Esophagus mucosa (tissue), 1 donor: ENCODE data around the gene RXFP1. TPM values are rescaled to one million over a fixed set of nuclear protein-coding genes. Genes with fewer than 3 reads are reported as not detected.
"Not testable (repeated sequence)": the region's sequence is repeated elsewhere in the genome, so short reads cannot be mapped to it uniquely, and the experiment has no call there.

Experiments
- ATAC-seq: fragments of 200-7000 bp; cut with Tn5 transposase; one replicate; pipeline ENCODE4 v1.9.1; 2020
- total RNA-seq: library from RNA; stranded (reverse); gene quantifications from one replicate; pipeline ENCODE4 v1.2.4, GENCODE V29; 2023
- donor health status: DM: yes; HTN: yes; CAD: no.

The RXFP1 gene
- total RNA-seq, 1 donor from 2014 or later = 0.12 TPM

DNA sequence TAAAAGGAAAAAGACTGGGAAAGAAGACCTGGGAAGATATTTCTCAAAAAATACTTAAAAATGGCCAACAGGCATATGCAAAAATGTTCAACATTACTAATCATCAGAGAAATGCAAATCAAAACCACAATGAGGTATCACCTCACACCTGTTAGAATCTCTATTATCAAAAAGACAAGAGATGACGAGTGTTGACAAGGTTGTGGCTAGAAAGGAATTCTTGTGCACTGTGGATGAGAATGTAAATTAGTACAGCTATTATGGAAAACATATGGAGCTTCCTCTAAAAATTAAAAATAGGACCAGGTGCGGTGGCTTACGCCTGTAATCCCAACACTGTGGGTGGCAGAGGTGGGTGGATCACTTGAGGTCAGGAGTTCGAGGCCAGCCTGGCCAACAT, 100.0 kb downstream of the RXFP1 start:
- ATAC-seq = no peak

DNA sequence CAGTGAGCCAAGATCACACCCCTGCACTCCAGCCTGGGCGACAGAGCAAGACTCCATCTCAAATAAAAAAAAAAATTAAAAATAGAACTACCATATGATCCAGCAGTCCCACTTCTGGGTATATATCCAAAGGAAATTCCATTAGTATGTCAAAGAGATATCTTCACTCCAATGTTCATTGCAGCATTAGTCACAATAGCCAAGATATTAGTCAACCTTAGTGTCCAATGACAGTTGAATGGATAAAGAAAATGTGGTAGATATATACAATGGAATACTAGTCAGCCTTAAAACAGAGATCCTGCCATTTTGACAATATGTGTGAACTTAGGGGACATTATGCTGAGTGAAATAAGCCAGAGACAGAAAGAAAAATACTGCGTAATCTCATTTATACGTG, 100.6 kb downstream of the RXFP1 start:
- ATAC-seq = no peak

DNA sequence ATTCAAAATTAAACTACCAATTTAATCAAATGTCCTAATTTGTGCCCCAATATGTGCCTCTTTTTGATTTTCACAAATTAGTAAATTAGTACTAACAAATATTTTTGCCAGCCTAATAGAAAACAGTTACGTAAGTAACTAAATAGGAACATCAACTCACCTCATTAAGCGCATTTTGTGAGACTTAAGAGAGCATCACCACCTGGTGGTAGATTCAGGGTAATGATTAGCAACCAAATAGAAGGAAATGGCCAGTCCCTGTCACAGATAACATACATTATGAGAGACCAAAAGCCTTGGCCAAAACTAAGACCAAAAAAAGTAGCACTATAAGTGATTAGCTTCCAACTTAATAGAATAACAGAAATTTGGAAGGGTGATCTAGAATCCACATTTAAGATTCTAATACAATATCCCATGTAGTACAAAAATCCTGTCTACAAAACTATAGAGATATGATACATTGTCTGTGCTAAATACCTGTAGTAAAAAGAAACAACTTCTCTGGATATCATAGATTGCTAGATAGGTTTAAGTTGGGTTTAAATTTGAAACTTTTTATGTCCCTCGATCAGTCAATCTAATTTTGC, 103.3 kb downstream of the RXFP1 start:
- ATAC-seq = peak; percentile 48

DNA sequence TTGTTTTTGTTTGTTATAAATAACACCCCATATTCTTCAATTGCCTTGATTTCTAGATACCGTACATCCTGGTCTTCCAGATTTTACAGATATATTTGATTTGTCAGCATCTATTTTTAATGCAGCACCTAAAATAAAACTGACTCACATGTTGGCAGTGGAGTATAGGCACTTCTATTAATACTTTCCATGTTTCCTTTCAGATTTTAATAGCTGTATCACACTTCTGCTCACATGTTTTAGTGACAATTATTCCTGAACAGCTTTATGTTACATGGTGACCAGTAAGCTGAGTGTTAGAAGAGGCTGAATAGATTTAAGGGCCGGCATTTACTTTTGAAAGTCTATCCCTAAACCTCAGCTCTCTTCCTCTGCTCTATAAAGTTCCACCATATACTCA, 103.9 kb downstream of the RXFP1 start:
- ATAC-seq = no peak

DNA sequence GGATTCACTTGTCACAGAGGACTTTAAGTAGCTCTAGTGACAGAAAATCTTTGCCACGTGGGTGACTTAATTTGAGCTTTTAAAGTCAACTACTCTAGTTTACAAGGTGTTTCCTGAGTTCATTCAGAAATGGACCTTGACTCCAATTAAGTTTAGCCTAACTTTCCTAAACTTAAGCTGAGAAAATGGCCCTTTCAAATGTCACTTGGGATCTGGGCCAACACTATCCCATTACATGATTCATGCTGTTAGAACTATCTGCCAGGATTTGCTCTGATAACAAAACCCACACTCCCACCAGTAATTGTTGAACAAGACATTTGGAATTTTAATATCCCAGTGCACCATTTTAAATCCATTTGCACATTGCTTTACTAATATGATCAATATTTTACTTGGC, 109.2 kb downstream of the RXFP1 start:
- ATAC-seq = no peak

DNA sequence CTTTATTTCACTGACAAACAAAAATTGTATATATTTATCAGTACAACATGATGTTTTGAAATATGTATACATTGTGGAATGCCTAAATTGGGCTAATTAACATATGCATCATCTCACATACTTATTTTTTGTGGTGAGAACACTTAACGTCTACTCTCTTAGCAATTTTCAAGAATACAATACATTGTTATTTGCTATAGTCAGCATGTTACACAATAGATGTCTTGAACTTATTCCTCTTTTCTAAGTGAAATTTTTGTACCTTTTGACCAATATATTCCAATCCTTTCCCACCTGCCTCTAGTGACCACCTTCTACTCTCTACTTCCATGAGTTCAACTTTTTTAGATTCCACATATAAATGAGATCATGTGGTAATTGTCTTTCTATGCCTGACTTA, 114.9 kb downstream of the RXFP1 start:
- no peak for ATAC-seq

DNA sequence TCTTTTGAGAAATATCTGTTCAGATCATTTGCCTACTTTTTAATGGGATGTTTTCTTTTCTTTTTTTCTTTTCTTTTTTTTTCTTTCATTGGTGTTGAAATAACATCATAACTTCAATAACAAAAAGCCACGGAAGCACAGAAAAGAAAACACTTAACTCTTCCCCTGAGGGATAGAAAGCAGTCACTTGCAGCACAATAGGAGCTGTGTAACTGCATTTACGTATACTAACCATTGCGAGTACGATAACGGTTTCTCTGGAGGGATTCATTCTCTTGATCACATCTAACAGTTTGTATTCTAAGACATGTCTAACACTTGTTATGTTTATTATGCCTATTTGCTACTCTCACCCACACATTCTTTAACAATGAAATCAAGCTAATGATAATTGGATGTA, 122.7 kb downstream of the RXFP1 start:
- no peak for ATAC-seq

DNA sequence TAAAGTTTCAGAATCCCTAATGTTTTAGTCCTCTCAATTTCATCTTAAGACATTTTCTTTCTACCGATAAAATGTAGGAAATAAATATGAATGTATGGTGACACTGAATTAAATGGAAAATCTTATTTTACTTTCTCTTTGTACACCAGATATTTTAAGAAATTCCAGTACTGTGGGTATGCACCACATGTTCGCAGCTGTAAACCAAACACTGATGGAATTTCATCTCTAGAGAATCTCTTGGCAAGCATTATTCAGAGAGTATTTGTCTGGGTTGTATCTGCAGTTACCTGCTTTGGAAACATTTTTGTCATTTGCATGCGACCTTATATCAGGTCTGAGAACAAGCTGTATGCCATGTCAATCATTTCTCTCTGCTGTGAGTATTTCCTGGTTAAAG, 123.1 kb downstream of the RXFP1 start:
- ATAC-seq = no peak

DNA sequence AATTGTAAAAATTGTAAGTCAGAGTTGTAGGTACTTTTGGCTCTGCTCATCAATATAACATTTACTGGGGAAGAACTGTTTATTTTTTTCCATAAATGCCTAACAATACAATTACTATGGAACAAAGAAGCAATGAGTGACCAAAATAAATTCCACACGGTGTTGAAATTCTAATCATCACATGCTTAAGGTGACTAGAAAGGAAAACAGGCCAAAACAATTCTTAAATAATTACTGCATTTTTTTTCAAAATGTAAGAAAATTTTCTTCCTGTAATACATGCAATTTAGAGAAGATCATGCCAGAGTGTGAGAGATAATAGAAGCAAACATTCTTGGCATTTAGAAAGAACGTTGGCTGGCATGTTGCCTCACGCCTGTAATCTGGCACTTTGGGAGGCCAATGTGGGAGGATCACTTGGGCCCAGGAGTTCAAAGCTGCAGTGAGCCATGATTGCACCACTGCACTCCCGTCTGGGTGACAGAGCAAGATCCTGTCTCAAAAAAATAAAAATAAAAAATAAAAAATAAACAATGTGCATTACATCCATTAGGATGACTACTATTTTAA, 127.5 kb downstream of the RXFP1 start:
- ATAC-seq = no peak

DNA sequence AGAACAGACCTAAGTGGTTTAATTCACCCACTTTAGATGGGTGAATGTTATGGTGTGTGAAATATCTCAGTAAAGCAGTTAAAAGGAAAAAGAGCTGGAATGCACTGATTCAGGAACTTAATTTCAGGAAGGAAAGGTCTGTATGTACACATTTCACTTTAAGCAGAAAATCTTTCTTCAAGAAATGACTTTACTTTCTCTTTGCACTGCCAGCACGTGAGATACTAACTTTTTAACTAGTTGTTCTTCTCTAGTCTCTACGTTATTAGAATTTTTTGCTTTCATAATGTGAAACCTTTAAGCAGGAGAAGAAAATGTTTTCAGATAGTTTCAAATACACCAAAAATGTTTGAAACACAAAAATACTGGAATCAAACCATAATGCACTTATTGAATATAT, 131.2 kb downstream of the RXFP1 start:
- ATAC-seq = no peak

DNA sequence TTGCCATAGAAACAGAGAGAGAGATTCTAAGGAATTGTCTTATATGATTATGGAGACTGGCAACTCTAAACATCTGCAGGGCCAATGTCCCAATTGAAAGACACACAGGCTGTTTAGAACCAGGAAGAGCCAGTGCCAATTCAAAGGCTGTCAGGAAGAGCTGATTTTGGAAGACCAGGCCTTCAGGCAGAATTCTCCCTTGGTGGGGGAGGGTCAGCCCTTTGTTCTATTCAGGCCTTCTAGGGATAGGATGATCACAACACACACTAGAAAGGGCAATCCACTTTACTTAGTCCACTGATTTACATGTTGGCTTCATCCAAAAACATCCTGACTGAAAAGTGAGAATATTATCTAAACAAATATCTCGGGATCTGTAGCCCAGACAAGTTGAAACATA, 134.8 kb downstream of the RXFP1 start:
- no peak for ATAC-seq

DNA sequence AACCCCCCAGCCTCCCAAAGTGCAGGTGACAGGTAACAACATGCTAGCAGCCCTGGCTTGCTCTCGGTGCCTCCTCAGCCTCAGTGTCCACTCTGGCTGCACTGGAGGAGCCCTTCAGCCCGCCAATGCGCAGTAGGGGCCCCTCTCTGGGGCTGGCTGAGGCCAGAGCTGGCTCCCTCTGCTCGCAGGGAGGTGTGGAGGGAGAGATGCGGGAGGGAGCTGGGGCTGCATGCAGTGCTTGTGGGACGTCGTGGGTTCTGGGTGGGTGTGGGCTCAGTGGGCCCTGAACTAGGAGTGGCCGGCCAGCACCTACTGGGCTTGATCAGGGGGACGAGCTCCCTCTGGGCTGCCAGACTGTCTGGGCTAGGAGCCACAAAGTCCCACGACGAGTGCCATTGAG, 135.6 kb downstream of the RXFP1 start:
- ATAC-seq = no peak

DNA sequence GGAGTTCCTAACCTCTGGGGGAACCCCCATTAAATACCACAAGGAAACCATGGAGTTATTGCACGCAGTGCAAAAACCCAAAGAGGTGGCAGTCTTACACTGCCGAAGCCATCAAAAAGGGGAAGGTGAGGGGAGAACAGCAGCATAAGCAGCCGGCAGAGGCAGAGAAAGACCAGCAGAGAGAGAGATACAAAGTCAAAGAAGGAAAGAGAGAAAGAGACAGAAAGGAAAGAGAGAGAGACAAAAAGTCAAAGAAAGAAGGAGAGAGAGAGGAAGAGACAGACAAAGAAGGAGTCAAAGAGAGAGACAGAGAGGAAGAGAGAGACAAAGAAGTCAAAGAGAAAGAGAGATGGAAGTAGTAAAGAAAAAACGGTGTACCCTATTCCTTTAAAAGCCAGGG, 141.6 kb downstream of the RXFP1 start:
- not testable (repeated sequence) for ATAC-seq

DNA sequence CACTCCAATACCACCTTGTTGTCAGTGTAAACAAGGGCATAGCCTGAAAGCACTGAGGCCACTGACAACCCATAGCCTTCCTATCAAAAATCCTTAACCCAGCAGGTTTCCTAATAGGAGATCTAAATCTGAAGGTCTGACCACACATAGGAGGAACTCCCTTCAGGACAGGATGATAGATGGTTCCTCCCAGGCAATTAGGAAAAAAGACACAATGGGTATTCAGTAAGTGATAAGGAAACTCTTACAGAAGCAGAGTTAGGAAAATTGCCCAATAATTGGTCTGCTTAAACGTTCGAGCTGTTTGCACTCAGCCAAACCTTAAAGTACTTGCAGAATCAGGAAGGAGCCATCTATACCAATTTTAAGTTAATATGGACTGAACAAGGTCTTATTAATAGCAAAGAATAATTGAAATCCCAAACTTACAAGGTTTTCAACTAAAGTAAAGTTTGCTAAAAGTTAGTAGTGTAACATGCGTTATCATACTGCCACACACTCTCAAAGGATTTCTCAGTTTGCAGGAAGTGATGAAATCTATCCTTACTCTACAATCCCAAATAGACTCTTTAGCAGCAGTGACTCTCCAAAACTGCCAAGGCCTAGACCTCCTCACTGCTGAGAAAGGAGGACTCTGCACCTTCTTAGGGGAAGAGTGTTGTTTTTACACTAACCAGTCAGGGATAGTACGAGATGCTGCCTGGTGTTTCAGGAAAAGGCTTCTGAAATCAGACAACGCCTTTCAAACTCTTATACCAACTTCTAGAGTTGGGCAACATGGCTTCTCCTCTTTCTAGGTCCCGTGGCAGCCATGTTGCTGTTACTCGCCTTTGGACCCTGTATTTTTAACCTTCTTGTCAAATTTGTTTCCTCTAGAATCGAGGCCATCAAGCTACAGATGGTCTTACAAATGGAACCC, 142.3 kb downstream of the RXFP1 start:
- not testable (repeated sequence) for ATAC-seq

DNA sequence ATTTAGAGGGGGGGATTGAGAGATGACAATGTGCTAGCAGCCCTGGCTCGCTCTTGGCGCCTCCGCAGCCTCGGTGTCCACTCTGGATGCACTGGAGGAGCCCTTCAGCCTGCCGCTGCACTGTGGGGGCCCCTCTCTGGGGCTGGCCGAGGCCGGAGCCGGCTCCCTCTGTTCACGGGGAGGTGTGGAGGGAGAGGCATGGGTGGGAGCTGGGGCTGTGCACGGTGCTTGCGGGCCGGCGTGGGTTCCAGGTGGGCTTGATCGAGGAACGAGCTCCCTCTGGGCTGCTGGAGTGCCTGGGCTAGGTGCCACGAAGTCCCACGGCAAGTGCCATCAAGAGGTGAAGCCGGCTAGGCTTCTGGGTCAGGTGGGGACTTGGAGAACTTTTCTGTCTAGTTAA, 143.1 kb downstream of the RXFP1 start:
- ATAC-seq = no peak

DNA sequence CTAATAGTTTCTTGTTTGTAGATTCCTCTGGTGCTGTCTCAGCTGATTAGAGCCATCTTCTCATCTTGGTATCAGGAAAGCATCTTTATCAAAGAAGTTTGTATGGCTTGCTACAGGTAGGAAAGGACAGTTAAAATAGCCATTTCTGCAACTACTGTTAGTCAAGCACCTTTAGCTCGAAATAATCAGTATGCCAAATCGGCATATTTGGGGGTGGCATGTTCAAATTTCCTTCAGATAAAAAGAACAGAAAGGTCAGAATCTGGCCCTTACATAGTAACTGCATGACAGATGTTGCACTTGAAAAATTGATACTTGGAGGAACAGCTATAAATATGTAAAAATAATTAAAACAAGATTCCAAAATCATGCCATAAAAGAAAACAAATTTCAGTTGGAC, 145.2 kb downstream of the RXFP1 start:
- no peak for ATAC-seq

DNA sequence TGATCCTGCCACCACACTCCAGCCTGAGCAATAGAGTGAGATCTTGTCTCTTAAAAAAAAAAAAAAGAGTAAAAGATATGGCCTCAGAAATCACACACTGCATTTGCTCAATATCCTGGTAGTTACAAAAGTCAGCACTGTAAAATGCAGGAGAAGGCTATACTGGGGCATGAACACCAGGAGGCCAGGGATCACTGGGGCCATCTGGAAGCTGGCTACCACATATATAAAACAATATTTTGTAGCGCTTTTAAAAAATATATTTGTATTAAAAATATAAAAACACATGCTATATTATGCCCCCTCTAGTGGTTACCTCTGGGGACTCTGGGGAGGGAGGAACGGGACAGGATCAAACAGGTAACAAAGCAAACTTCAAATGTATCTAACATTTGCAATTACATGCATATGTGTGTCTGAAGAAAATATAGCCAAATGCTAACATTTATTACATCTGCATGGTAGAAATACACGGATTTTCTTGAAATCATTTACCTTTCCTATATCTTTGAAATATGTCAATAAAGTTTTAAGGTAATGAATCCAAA, 146.0 kb downstream of the RXFP1 start:
- no peak for ATAC-seq

DNA sequence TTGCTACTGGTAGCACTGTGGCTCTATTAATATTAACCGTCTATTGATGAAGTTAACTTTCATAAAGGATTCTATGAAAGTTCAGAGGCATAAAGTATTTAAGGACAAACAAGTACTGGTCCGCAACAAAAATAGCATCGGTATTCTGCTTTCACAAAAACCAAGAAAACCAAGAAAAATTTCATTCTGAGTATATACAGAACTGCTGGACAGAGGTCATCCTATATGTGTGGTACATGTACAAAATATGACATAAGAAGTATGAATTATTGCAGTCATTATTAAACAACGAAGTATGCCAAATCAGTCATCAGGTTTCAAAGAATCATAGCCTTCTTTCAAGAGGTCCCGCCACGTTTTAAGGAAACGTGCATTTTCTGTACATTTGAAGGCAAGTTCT, 147.6 kb downstream of the RXFP1 start:
- no peak for ATAC-seq

DNA sequence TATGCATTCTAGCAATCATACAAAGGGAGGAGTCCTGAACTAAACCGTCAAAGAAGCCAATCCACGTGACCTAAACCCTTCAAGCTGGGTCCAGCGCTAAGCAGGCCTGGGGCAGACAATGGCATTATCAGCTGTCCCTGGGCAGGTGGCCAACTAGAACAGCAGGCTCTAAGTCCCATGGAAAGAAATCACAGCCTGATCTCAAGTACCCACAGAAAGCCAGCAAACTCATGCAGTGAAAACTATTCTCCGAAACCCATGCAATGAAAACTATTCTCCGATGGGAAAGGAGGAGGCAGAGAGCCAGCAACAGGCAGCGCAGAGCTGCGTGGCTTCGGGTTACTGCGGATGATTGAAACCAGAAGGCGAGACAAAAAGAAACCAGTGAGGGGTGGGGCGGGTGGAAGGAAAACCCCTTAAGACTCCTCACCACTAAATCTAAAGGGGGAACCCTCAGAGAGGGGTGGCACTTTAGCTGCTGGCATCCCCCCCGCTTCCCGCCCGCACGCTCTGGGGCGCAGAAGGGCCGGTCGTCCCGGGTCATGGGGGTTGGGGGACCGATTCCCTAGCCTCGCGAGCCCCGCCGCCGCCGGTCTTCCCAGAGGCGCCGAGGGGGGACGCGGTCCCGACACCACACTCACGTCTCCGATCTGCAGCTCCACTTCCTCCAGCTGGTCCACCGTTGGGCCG, 149.4 kb downstream of the RXFP1 start:
- ATAC-seq = peak; percentile 2

DNA sequence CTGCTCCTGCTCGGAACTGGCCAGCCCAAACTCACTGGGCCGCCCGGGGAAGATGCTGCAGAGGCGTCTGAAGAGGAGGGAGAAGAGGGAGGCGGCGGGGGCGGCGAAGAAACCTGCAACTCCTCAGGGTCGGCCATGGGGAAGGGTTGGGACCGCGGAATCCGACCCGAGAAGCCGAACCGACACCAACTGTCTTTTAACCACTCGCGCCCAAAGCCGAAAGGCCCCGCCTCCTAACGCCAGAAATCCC, 149.9 kb downstream of the RXFP1 start, which contains the start of gene C4orf46:
TSS of gene C4orf46 (minus strand) at position 223 of the 250 bp plus-strand sequence. CDS start at position 137, 86 bp downstream.
- no peak for ATAC-seq

DNA sequence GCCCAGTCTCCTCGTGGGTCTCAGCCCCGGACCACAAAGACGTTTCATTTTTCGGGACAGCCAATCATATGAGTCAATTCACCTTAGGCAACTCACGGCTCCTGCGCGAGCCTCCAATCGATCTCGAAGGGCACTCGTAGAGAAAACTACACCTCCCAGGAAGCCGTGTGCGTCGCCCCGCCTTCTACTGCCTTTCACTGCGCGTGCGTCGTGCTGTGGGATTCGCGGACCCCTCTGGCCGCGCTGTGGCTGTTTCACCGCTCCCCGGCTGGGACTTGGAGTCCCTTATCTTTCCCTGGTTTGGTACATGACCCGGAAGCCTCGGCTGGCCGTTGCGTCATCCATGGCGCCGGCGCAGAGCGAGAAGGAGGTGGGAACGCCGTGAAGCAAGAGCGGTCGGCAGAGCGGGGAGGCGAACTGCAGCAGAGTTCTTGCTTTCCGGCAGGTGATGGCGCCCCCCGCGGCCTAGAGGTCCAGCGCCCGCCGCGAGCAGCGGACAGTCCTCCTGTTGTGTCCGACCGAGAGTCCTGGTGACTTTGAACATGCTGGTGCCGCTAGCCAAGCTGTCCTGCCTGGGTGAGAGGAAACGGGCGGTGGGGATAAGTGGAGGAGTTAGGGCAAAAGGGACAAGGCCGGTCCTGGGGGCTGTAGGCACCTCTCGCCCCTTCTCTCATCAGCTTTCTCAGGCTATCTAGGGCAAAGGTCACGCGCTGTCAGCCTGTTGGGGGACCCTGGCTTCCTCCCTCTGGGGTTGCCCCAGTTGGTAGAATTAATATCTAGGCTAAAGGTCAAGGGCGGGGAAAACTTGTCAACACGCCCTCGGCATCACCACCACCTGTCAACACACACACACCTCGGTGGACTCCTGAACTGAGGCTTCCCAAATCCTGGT, 150.5 kb downstream of the RXFP1 start, which contains the start of gene ETFDH:
TSS of gene ETFDH (plus strand) at position 382 of the 892 bp plus-strand sequence. CDS start at position 543, 161 bp downstream.
- peak; percentile 98 for ATAC-seq

DNA sequence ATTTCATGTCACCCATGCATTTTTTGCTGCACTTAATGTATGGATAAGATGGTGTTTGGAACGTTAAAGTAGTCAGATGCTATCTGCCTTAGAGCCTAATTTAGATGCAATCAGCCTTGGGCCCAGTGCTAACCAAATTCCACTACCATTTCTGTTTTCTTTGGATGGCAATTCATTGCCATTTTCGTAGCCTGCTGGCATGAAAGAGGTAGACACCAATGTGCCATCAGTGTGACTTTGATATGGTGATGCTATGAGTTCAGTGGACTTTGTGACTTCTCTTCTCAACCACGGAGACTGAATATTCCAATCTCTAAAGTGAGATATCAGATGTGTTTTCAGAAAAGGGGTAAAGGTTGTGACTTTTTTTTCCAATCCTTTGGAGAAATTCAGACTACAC, 152.0 kb downstream of the RXFP1 start:
- ATAC-seq = no peak
